GM19397 (cell line): ENCODE measurements around the gene P3H3.

Experiments
- ATAC-seq: cut with Tn5 transposase; IDR thresholded peaks from one replicate; pipeline ENCODE4 v1.9.1; 2021; ENCODE audit warnings: mild to moderate bottlenecking, moderate library complexity; ENCODE audit not compliant: unreplicated experiment

Gene P3H3

DNA sequence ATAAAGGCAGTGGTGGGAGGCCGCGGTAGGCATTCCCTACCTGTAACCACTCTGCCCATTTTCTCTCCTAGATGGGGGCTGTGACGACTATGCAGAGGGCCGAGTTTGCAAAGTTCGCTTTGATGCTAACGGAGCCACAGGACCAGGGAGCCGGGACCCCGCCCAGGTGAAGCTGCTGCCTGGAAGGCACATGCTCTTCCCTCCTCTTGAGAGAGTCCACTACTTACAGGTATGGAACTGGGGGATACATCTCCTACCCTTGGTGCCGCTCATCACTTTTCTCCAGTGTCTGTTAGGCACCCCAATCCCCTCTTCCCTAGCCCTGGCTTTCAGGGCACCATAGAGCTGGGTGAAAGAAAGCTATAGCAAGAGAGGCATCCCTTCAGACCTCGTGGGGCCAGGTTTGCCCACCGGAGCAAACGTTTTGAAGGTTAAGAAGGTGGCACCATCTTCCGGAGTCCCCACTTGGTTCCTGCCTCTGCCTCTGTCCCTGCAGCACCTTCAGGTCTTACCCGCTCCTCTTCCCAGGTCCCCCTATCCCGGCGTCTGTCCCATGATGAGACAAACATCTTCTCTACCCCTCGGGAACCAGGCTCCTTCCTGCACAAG is 2.0 kb upstream of the P3H3 start:
- no peak for ATAC-seq

GRCh38 chr12:6826734-6827436 is 1.3 kb upstream of the P3H3 start:
- no peak for ATAC-seq

DNA sequence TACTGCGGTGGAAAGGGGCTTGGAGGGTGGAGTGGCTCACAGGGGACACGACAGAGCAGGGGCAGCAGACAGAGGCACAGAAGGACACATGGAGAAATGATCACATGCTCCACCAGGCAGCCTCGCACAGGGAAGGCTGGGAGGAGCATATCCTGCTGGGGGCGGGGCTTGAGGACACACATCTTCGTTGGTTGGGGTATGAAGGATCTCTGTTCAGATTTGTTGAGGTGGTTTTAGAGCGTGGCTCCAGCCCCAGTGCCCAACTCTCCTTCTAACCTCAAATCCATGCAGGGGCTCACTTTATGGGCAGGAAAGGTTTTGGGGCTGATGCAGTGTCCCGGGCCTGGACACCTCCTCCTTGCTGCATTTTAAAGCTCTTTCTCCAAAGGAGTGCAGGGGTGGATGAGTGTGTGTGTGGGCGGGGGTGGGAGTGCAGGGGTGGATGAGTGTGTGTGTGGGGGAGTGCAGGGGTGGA is 733 bp upstream of the P3H3 start:
- ATAC-seq = no peak

- no peak for ATAC-seq
Observed at GRCh38 chr12:6828781-6829535, 751 bp downstream of the P3H3 start.

DNA sequence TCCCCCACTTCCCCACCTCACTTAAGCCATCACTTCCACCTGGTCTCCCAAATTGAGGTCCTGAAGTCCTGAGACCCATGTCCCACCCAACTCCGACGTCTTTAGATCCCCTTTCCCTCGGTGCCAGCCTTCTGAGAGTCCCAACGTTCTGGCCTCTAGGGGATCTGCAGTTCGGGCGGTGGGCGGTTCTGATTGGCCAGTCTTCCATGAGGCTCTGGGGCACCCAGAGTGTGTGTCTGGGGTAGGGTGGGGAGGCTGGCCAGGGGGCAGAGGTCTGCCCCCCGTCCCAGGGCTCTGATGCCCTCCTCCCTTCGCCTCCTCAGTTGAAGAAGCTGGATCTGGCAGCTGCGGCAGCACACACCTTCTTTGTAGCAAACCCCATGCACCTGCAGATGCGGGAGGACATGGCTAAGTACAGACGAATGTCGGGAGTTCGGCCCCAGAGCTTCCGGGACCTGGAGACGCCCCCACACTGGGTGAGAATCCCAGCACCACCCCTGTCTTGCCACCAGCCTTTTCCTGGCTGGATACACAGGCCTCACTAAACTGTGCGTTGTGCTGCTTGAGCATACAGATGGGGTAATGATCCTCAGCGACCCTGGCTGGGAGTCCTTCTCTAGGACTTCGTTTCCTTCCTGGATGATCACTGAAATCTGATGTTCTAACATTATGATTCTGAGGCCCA is 1.5 kb downstream of the P3H3 start:
- no peak for ATAC-seq

DNA sequence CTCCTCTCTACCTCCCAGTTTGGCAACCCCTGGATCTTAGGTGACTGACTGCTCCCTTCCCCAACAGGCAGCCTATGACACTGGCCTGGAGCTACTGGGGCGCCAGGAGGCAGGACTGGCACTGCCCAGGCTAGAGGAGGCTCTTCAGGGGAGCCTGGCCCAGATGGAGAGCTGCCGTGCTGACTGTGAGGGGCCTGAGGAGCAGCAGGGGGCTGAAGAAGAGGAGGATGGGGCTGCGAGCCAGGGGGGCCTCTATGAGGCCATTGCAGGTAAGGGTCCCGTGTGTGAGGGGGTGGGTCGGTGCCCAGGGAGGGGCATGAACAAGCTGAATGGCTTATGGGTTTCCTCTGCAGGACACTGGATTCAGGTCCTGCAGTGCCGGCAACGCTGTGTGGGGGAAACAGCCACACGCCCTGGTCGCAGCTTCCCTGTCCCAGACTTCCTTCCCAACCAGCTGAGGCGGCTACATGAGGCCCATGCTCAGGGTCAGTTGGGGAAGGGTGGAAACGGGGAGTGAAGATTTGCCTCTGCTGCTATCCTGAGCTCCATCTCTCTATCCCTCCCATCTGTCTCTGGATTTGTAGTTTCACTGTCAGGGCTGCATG is 2.2 kb downstream of the P3H3 start:
- no peak for ATAC-seq

- no peak for ATAC-seq
Observed at GRCh38 chr12:6830999-6831398, 2.8 kb downstream of the P3H3 start.

DNA sequence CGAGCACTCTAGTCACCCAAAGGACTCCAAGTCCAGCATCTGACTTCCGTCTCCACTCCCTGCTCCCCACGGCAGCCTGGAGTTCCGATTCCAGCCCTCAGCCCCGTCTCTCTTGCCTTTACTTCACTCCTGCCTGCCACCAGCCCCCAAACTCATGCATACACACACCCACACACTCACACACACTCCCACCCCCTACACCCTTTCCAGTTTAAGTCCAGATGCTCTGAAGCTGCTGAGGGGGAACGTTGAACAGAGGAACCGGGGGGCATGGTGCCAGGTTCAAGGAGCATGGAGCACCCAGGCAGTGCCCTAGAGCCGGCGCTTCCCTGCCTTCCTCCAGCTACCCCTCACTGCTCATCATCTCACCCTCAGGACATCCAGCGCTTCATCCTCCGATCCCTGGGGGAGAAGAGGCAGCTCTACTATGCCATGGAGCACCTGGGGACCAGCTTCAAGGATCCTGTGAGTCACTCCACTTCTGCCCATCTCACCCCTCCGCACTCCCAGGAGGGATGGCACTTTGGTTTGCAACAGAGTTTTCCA is 3.3 kb downstream of the P3H3 start:
- ATAC-seq = no peak

DNA sequence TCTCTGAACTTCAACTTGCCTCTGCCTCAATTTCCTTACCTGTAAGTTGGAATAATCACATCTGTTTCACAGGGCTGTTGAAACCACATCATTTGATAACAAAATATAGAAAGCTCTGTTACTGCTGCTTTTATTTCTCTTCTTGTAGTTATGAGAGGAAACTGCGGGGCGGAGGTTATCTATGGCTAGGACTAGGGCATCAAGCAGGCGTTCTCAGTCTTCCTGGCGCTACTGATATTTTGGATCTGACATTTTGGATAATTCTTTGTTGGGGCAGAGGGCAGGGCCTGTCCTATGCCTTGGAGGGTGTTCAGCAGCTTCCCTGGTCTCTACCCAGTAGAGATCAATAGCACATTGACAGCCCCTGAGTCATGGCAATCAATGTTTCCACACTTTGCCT is 3.9 kb downstream of the P3H3 start:
- no peak for ATAC-seq

DNA sequence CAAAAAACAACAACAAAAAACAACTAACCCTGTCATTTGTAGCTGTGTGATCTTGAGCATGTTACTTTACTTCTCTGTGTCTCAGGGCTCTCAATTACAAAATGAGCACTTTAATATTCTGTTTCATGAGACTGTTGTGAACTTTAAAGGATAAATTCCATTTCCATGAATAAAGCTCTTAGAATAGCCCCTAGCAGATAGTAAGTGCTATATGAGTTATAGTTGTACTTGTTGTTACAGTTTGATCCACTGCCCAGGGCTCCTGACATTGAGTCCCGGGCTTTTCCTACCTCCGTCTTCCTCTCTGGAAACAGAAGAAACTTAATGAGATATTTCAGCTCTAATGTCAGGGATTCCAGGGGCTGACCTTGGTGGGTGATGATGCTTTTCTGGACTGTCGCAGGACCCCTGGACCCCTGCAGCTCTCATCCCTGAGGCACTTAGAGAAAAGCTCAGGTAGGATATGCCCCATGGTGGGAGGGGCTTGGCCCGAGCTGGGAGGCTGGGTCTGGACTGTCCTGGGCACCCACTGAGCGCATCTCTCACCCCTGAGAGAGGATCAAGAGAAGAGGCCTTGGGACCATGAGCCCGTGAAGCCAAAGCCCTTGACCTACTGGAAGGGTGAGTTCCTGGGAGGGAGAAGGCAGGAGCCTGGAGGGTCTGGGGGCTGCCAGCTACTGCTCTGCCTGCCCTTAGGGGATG is 5.1 kb downstream of the P3H3 start:
- ATAC-seq = no peak

- no peak for ATAC-seq
Observed at GRCh38 chr12:6834254-6834653, 6.0 kb downstream of the P3H3 start.

DNA sequence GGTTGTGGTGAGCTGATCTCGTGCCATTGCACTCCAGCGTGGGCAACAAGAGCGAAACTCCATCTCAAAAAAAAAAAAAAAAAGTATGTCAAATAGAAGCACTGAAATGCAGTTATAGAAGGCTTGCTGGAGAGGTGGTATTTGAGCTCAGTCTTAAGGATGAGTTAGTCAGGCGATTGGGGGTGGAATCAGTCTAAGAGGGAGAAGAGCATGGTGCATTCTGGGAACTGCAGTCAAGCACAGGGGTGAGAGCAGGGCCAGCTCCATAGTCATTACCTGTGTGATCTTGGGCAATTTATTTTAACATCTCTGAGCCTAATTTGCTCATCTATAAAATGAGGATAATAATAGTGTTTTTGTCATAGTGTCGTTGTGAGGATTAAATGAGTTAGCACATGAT is 6.7 kb downstream of the P3H3 start:
- no peak for ATAC-seq

DNA sequence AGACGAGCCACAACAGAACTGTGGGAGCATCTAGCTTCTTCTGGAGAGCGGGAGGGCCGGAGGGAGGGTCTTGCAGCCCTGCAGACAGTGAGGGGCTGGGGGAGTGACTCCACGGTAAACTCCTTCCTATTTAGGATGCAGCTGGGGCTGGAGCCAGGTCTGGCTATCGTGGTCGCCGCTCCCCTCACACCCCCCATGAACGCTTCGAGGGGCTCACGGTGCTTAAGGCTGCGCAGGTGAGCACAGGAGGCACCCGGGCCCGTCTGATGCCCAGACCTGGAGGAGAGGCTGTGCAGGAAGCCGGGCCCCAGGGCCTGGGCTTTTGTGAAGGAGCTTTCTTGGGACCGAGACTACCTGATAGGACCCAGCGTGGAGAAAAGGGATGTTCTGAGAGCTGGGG is 8.6 kb downstream of the P3H3 start:
- ATAC-seq = no peak

DNA sequence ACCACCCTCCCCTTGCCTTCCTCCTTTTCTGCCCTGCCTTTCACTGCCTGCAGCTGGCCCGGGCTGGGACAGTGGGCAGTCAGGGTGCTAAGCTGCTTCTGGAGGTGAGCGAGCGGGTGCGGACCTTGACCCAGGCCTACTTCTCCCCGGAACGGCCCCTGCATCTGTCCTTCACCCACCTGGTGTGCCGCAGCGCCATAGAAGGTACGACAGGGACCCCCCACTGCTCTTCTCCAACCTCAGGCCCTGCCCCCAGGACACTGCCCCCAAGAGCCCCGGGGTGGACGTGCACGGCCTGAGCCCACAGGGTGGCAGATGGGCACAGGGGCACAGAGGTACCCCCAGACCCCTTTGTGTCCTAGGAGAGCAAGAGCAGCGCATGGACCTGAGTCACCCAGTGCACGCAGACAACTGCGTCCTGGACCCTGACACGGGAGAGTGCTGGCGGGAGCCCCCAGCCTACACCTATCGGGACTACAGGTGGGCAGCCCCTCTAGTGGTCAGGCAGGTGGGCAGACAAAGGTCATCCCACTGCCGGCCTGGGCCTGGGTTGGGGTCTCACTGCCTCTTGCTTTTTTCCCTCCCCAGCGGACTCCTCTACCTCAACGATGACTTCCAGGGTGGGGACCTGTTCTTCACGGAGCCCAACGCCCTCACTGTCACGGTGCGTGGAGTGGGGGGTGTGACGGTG is 9.3 kb downstream of the P3H3 start:
- ATAC-seq = no peak

DNA sequence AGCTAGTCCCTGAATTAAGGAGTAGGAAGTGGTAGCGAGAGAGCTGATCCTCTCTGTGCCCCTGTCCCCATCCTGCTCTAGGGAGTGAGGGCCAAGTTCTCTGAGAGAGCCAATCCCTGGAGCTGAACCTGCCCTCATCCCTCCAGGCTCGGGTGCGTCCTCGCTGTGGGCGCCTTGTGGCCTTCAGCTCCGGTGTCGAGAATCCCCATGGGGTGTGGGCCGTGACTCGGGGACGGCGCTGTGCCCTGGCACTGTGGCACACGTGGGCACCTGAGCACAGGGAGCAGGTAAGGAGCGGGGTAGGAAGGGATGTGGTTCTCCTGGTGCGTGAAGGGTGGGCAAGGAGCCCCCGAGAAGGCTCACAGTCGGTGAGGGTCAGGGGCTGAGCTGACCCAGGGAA is 10.6 kb downstream of the P3H3 start:
- ATAC-seq = no peak

GRCh38 chr12:6839482-6840201 is 11.4 kb downstream of the P3H3 start:
- peak; percentile 79 for ATAC-seq

DNA sequence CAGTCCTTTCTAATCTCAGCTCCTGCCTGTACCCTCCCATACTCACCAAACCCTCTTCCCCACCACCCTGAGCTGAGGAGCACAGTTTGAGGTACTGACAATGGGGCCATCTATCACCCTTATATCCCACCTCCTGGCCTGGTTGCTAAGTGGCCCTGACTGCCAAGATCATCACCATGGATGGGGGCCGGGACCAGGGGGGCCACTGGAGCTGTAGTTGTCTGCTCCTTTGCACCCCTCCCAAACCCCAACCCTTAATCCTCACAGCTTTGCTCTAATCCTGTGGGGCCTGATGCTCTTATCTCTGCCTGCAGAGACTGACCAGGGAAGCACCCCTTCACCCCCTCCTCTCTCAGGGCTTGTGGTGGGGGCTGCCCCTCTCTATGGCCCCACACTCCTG is 12.1 kb downstream of the P3H3 start:
- ATAC-seq = no peak

GRCh38 chr12:6840761-6841515 is 12.7 kb downstream of the P3H3 start, which contains the start of gene GNB3:
TSS of gene GNB3 (plus strand) at chr12:6840925. CDS start at chr12:6841288, 363 bp downstream.
- no peak for ATAC-seq
